GM20000 (cell line): ENCODE measurements around the gene TEKT5.

ENCODE experiments used
- DNase-seq: peaks from one replicate; pipeline ENCODE4 v3.0.0; 2012; ENCODE audit warnings: low spot score
- TF ChIP-seq, protein P1 (sequence below): IDR thresholded peaks from 2 replicates; pipeline ENCODE4 v1.5.1; 2012; ENCODE audit warnings: mild to moderate bottlenecking, control low read depth; ENCODE audit errors: extremely low read depth, missing control alignments

The TEKT5 gene

DNA sequence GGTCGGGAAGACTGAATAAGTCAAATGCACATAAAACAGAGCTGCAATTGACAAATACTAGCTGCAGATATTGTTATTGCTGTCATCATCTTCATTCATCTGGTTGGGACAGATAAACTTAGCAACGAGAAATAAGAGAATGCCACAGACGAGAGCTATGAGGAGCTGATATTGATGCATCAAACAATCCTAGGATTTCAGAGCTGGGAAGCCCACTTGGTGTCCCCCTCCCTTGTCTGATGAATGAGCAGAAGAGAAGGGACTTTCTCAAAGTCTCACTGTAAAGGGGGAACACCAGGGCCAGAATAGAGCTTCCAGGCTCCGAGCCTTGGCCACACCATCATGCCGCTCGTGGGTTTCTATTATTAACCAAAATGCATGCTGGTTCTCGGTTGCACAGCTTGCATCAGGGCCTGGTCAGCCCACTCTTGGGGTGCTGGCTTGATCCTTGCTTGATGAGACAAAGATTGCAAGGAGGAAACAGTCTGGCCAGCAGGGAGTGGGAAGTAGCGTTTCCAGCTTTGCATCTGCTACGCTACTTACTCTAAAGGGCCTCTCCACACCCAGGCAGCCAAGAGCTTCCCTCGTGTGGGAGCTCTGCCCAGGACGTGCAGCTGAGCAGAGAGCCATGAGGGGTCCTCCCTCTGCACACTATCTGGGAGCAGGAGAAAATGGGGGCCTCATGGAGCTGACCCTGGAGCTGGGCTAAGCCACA lies 85.9 kb downstream of the TEKT5 start:
- TF ChIP-seq, protein P1, sequence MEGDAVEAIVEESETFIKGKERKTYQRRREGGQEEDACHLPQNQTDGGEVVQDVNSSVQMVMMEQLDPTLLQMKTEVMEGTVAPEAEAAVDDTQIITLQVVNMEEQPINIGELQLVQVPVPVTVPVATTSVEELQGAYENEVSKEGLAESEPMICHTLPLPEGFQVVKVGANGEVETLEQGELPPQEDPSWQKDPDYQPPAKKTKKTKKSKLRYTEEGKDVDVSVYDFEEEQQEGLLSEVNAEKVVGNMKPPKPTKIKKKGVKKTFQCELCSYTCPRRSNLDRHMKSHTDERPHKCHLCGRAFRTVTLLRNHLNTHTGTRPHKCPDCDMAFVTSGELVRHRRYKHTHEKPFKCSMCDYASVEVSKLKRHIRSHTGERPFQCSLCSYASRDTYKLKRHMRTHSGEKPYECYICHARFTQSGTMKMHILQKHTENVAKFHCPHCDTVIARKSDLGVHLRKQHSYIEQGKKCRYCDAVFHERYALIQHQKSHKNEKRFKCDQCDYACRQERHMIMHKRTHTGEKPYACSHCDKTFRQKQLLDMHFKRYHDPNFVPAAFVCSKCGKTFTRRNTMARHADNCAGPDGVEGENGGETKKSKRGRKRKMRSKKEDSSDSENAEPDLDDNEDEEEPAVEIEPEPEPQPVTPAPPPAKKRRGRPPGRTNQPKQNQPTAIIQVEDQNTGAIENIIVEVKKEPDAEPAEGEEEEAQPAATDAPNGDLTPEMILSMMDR: no peak

DNA sequence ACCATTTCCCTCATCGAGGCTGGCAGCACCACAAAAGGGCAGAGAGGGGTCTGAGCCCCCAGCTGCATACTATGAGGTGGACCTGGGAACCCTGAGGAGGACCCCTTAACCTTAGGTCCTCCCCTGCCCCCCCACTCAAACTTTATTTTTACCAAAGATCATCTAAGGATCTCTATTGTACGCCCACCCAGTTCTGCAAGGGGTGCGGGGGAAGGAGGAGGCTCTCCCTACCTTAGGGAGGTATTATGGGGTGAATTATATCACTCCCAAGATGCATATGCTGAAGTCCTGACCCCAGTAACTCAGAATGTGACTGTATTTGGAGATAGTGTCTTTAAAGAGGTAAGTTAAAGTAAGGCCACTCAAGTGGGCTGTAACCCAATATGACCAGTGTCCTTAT lies 87.6 kb downstream of the TEKT5 start:
- DNase-seq: no peak
- TF ChIP-seq, protein P1: no peak

More for the DNA sequence above, 85.9 kb downstream of the TEKT5 start:
- DNase-seq: no peak

DNA sequence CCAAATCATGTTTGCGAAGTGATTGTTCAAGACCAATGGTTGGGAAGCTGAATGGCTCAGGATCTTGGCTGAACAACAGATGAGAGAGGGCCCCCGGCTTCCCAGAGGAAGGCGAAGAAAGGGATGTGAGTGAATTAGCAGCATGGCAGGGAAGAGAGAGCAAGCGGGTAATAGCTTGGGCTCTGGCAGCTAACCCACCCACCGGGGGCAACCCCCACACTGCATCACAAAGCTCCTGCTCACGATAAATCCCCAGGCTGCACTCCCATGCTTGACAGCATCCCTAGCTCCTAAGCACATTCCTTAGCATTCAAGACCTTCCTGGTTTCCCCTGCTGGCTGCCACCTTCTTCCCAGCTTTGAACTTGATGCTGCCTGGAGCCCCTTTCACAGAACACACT lies 88.1 kb downstream of the TEKT5 start:
- no peak for DNase-seq
- TF ChIP-seq, protein P1: no peak

DNA sequence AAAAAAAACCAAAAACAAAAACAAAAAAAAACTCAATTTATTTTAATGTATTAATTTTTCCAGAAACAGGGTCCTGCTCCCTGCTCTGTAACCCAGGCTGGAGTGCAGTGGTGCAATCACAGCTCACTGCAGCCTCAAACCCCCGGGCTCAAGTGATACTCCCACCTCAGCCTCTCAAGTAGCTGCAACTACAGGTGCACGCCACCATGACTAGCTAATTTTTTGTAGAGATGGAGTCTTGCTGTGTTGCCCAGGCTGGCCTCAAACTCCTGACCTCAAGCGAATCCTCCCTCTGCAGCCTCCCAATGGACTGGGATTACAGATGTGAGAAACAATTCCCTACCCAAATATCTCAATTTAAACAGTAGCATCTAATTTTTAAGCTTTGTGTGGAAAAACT lies 89.1 kb downstream of the TEKT5 start:
- TF ChIP-seq, protein P1: no peak
- no peak for DNase-seq

DNA sequence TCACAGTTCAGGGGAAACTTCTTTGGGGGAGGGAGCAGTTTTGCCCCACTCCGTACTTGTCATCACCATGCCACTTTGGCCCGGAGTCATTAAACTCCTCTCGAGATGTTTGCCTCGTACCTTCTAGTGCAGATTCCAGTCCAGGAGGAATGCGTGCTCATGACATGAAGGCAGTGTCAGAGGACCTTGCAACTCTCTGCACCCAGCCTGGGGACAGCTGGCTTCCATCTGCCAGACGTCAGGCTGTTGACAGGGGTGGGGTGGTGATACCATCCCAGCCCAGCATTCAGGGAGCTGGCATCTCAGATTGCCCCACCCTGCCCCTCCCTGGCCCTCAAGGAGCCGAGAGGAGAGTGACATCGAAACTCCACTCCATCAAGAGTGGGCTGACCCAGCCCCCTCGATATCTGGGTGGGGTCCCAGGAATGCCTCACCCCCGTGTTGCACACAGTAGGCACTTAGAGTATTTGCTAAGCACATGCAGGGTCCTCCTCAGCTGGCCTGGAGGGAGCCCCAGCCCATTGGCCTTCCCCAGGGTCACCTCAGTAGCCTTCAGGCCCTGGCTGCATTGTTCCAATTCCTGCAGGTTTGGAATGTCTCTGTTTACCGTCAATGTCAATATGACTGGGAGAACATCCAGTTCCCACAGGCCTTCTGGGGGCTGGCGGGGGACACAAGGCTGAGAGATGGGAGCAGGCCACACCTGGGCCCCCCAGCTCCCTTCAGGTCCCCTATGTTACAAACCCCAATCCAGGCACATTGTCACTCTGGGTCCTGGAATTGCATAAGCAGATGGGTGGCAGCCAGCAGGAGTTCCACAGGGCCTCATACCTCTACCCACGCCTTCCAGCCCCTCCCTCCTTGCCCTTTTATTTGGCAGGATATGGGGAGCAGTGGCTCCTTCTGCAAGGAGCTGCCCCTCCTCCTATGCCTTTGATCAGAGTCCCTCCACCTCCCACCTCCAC lies 93.0 kb downstream of the TEKT5 start:
- TF ChIP-seq, protein P1: no peak
- no peak for DNase-seq

DNA sequence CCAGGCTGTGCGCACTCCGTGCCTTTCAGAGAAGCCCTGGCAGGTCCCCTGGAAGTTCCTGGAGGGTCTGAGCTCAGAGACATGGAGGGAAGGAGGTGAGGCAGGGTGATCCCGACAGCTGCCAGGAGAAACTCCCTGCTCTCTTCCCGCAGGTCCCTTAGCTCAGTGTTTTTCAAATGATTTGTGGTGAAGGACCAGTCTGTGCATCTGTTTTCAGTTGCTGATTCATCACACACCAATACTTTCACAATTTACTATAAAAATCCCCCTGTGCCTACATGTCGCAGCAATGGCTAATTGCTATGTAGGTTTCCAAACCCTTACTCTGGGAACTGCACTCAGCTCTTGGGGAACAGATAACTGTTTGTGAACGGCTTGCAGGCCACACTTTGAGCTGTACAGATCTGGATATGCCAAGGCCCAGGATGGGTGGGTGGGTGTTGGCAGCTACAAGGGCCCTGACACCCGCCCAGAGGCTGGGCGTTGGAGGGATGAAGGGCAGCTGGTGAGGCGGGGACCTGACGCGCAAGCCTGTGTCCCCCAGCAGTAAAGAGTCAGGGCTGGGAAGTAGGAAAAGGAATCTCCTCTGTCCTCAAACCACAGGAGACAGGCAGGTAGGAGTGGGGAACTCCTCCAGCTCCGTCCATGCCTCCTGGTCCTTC lies 93.8 kb downstream of the TEKT5 start:
- TF ChIP-seq, protein P1: no peak
- no peak for DNase-seq

DNA sequence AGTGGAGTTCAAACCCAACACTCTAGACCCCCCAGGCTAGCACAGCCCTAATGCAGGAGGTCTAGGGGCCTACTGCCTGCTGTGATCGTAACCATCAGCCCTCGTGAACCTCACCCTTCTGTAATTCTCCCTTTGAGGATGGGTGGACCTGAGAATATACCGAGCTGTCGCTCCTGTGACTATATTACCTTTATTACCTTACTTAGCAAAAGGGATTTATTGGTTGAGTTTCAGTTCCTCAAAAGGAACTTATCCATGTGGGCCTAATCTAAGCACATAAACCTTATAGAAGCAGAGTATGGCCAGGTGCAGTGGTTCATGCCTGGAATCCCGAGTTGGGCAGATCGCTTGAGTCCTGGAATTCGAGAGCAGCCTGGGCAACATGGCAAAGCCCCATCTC lies 95.1 kb downstream of the TEKT5 start:
- TF ChIP-seq, protein P1: no peak
- peak; percentile 47 for DNase-seq
